DND-41 (cell line): Measurements from ENCODE around the gene TMEM132D.

Source experiments
- ATAC-seq: fragments of 200-7000 bp; cut with Tn5 transposase; 3 replicates; pipeline ENCODE4 v1.9.1; 2021; ENCODE audit warnings: low read depth; ENCODE audit not compliant: insufficient read depth
- DNase-seq: peaks from one replicate; pipeline ENCODE4 v3.0.0-alpha.2; 2020
- H2AFZ ChIP-seq: 2 replicates; pipeline ENCODE4 v1.6.0; 2012; ENCODE audit warnings: low read depth, low read length
- H3K27ac ChIP-seq: 2 replicates; pipeline ENCODE4 v1.5.1; 2012; ENCODE audit warnings: low read length, inconsistent platforms
- H3K27me3 ChIP-seq: fragments of 200-600 bp; sonication (generic); 2 replicates; pipeline ENCODE4 v1.6.0; 2012; ENCODE audit warnings: low read length, mild to moderate bottlenecking, inconsistent platforms; ENCODE audit not compliant: insufficient read depth, poor library complexity
- H3K36me3 ChIP-seq: 2 replicates; pipeline ENCODE4 v1.5.1; 2012; ENCODE audit warnings: low read length, inconsistent platforms; ENCODE audit not compliant: insufficient read depth
- H3K4me1 ChIP-seq: 2 replicates; pipeline ENCODE4 v1.5.1; 2012; ENCODE audit warnings: mild to moderate bottlenecking, low read length; ENCODE audit not compliant: insufficient read depth
- H3K4me2 ChIP-seq: 2 replicates; pipeline ENCODE4 v1.6.0; 2012; ENCODE audit warnings: mild to moderate bottlenecking, moderate library complexity, low read length, inconsistent platforms; ENCODE audit not compliant: insufficient read depth
- H3K4me3 ChIP-seq, 2 experiments: fragments of 200-600 bp in 1 of 2; shearing (Covaris generic) in 1 of 2; 2 replicates each; pipeline ENCODE4 v1.5.1; 2012 to 2016; ENCODE audit warnings: inconsistent platforms in 2 of 2, low read length in 2 of 2, mild to moderate bottlenecking in 2 of 2, low read depth in 1 of 2, moderate library complexity in 1 of 2
- H3K79me2 ChIP-seq: 2 replicates; pipeline ENCODE4 v1.6.0; 2012; ENCODE audit warnings: low read length, inconsistent platforms; ENCODE audit not compliant: insufficient read depth
- H3K9ac ChIP-seq: 2 replicates; pipeline ENCODE4 v1.6.0; 2012; ENCODE audit warnings: low read depth, mild to moderate bottlenecking, inconsistent platforms, low read length, moderate library complexity
- H3K9me3 ChIP-seq: 2 replicates; pipeline ENCODE4 v1.5.1; 2012; ENCODE audit warnings: low read length, moderate library complexity, mild to moderate bottlenecking, inconsistent platforms; ENCODE audit not compliant: insufficient read depth, severe bottlenecking
- H4K20me1 ChIP-seq: 2 replicates; pipeline ENCODE4 v1.6.0; 2012; ENCODE audit warnings: low read length; ENCODE audit not compliant: insufficient read depth
- EZH2 ChIP-seq: IDR thresholded peaks from 3 replicates; pipeline ENCODE4 v1.6.1; 2012; ENCODE audit warnings: borderline replicate concordance, low read depth, mild to moderate bottlenecking, moderate library complexity, low read length, inconsistent platforms; ENCODE audit not compliant: severe bottlenecking
- TF ChIP-seq, protein P1 (sequence below): IDR thresholded peaks from 2 replicates; pipeline ENCODE4 v1.5.1; 2012; ENCODE audit warnings: borderline replicate concordance, low read length, moderate library complexity, mild to moderate bottlenecking; ENCODE audit not compliant: poor library complexity, severe bottlenecking; ENCODE audit errors: extremely low read depth

The TMEM132D gene

DNA sequence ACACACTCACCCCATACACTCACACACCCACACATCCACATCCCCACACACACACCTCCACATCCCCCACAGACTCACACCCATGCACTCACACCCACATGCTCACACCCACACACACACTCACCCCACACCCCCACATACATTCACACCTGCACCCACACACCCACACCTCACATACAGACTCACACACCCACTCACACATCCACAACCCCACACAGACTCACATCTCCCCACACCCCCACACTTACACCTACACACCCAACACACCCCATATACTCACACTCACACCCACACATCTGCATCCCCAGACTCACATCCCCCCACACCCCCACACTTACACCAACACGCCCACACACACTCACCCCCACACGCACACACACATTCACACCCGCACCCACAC is 878.8 kb downstream of the TMEM132D start:
- peaks cover 5% of the 10 kb centered on the region for H3K9me3 ChIP-seq
- H3K4me1 ChIP-seq, result no peaks in the 10 kb centered on the region
- no peaks in the 10 kb centered on the region for H3K27me3 ChIP-seq
- no peak overlapping the region for H3K4me2 ChIP-seq
- H3K27ac ChIP-seq, result no peak overlapping the region
- DNase-seq, result no peak
- H4K20me1 ChIP-seq, result no peaks in the 10 kb centered on the region
- no peak for ATAC-seq
- H3K79me2 ChIP-seq, result no peaks in the 10 kb centered on the region
- H2AFZ ChIP-seq, result no peak overlapping the region
- H3K9ac ChIP-seq, result no peak overlapping the region
- TF ChIP-seq EZH2, result no peak
- TF ChIP-seq, protein P1, sequence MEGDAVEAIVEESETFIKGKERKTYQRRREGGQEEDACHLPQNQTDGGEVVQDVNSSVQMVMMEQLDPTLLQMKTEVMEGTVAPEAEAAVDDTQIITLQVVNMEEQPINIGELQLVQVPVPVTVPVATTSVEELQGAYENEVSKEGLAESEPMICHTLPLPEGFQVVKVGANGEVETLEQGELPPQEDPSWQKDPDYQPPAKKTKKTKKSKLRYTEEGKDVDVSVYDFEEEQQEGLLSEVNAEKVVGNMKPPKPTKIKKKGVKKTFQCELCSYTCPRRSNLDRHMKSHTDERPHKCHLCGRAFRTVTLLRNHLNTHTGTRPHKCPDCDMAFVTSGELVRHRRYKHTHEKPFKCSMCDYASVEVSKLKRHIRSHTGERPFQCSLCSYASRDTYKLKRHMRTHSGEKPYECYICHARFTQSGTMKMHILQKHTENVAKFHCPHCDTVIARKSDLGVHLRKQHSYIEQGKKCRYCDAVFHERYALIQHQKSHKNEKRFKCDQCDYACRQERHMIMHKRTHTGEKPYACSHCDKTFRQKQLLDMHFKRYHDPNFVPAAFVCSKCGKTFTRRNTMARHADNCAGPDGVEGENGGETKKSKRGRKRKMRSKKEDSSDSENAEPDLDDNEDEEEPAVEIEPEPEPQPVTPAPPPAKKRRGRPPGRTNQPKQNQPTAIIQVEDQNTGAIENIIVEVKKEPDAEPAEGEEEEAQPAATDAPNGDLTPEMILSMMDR, result no peak
- H3K36me3 ChIP-seq, result no peaks in the 10 kb centered on the region
- H3K4me3 ChIP-seq, result no peak overlapping the region
